Erythroblast (primary cell): Measurements from ENCODE around the gene MRPL40.

ENCODE experiments used
- GATA1 ChIP-seq: IDR thresholded peaks from 2 replicates; pipeline ENCODE4 v1.6.1; 2011; ENCODE audit warnings: low read depth, mild to moderate bottlenecking, control low read depth, low read length, moderate library complexity
- POLR2A ChIP-seq: IDR thresholded peaks from 2 replicates; pipeline ENCODE4 v1.6.1; 2011; ENCODE audit warnings: mild to moderate bottlenecking, low read length

- TF ChIP-seq GATA1 = no peak
- no peak for TF ChIP-seq POLR2A
These were observed 9.8 kb downstream of the MRPL40 start for GRCh38 chr22:19442166-19442565.
